ENCODE data around the gene RASGRF2.

Gene RASGRF2

GRCh38 chr5:81212211-81212751, 252.1 kb downstream of the RASGRF2 start:
- no peak for FAIRE-seq

DNA sequence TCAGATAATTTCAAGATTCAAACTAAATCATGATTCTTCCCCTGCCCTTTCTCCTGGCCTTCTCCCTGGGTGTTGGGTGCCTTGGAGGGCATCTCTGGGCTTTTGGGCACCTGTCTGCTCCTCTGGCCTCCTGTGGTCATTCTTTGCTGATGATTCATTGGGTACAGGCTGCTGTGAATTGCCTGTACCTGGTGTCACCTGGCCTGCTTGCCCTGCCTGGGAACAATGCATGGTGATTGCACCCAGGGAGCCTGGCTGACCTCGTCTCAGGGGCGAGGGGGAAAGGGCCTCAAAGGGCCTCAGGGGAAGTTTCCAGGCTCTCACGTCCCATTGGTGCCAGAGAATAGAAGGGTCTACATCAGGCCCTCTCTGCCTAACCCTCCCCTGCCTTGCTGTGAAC, 252.9 kb downstream of the RASGRF2 start:
- no peak for FAIRE-seq

- no peak for FAIRE-seq
Measured at GRCh38 chr5:81214848-81215247, 254.7 kb downstream of the RASGRF2 start.

DNA sequence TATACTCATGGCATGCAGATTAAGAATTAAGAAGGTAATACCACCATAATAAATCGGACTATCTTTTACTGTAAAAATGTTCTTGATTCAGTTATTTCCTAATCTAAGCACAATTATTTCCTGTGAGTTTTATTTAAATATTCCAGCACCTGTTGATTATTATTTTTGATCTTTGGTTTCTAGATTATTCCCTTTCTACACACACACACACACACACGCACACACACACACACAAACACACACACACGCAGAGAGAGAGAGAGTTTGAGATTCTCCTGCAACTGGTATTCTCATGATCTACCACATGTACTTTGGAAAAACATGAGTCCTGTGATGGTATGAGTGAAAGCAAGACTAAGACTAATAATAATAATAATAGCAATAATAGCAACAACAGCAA, 256.0 kb downstream of the RASGRF2 start:
- no peak for FAIRE-seq

- FAIRE-seq = no peak
Measured at GRCh38 chr5:81219389-81219788, 259.2 kb downstream of the RASGRF2 start.

DNA sequence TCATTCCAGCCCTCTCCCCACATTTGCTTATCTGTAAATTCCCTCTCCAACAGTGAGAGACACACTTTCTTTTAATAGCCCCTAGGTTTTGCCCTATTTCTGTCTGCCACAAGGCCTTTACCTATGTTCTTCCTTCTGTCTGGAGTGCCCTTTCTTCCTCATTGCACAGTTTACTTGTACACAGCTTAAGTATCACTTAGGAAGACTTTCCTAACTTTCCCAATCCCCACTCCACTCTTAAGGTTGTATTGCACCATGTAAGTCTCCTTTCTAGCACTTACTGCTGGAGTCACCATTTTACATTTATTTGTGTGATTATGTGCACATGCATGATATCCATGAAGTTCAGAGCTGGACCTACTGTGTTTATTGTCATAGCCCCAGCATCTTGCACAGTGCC, 262.1 kb downstream of the RASGRF2 start:
- FAIRE-seq = no peak

- FAIRE-seq = no peak
Measured at GRCh38 chr5:81225463-81225862, 265.3 kb downstream of the RASGRF2 start.

DNA sequence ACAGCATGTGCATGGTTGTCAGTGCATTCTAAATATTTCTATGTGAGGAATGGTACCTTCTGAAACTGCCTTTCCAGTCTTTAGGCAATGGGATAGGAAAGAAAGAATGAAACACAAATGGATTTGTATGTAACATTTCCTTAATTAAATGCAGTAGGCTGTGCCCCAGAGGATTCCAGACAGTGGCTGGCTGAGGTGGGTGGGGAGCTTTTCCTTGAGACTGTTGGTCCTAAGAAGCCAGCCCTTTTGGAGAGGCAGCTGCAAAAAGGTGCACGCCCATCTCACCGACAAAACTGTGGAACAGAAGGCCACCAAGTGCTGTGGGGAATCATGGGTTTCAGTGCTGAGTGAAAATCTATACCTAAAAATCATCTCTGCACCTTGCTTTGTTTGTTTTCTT, 266.1 kb downstream of the RASGRF2 start:
- no peak for FAIRE-seq

- FAIRE-seq = no peak
Measured at GRCh38 chr5:81226949-81227348, 266.8 kb downstream of the RASGRF2 start.

GRCh38 chr5:81228084-81228483, 267.9 kb downstream of the RASGRF2 start:
- no peak for FAIRE-seq

GRCh38 chr5:81230416-81230815, 270.3 kb downstream of the RASGRF2 start:
- FAIRE-seq = no peak

DNA sequence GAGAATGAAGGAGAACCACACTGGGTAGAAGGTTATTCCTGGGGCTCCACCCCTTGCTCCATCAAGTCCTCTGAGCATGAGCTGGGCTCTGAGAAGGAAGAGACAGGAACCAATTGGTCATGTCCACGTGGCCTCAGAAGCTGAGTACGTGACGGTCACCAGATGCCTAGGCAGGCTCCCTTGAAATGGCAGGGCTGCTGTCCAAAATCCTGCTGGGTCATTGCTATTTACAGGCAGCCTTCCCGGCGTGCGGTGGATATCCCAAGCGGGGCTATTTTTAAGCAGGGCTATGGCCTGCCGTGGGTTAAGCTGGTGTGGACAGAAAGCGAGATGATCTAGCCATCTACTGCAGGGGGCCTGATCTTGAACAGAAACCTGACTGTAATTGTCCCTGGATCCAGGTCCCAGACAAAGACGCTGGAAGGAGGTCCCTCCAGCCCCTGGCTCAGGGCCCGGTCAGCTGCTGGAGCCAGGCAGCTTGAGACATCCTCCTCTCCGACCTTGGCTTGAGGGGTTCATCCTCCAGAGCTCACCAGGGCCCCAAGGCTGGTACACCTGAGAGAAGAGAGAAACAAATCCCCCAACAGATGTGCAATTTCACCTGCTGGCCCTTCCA, 272.4 kb downstream of the RASGRF2 start:
- FAIRE-seq = no peak

DNA sequence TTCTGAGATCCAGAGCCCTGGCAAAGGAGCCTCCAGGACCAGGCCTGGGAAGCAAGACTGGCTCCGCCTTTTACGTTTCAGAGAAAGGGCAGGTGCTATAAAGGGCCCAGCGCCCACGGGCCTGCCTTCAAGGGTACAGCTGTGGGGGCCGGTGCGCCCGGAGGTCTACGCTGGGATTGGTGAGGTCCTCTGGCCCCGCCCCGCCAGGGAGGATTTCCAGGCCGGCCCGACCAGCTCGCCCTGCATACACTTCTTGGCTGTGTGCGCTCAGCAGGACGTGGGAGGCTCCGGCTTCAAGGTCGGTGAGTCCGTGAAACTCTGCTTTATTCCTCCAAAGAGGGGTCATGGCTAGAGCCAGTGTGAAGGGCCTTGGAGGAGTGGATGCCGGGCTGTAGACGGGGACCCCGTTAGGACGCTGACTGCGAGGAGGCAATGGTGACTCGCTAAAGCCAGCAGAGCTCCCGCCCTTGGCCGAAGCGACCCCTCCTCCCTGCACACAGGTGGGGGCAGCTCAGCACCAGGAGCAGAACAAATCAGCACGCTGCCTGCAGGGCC, 273.0 kb downstream of the RASGRF2 start, which contains the start of gene CKMT2:
CKMT2 (plus strand) TSS at position 243 of the 555 bp plus-strand sequence. CDS start 17,811 bp downstream, outside the sequence.
- FAIRE-seq = no peak

GRCh38 chr5:81234299-81234698, 274.1 kb downstream of the RASGRF2 start:
- no peak for FAIRE-seq

DNA sequence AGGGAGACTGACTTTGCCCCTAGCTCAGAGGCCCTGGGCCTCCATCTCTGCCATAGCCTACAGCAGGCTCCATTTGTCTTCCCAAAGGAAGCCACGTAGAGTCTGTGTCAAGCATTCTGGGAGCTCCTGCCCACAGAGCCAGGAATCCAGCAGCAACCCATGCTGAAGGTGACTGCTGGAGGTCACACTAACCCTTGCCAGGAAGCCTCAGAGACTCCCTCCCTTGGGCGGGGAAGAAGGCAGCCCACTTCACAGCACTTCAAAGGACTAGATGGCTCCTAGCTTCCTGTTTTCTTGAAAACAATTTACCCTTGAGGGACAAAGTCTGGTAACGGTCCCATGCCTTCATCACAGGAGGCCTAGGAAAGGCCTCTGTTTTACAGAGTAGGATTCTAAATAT, 274.6 kb downstream of the RASGRF2 start:
- FAIRE-seq = no peak

DNA sequence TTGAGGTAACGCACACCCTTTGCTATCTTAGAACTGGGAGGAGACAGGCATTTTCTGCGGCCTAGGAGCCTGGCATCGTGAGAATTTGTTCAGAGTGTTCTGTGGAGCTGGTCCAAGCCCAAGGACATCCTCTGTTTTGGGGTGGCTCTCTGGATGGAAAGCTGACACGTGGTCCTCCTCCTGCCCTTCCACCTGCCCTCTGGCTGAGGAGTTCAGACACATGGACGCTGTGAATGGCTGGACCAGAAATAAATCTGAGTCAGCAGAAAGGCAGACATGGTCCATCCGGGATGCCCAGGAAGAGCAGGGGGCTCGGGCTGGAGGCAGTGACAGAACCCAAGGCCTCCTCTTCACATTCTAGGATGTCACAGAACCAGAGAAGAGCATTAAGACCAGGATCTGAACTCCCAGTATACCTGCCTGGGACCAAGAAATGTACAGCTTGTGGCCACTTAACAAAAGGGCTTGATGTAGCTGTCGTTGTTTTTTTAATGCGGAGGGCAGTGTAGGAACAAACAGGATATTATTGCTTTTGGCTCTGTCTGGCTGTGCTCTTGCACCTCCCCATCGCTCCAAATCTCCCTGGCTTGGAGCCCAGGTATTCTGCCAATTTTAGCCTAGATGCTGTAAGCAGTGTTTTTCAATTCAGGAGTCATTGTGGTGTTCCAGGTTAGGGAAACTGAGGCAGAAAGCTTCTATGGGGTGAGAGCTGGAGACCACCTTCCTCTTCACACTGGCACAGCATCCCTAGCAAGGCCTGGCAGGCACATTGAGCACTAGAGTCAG, 275.3 kb downstream of the RASGRF2 start:
- no peak for FAIRE-seq

DNA sequence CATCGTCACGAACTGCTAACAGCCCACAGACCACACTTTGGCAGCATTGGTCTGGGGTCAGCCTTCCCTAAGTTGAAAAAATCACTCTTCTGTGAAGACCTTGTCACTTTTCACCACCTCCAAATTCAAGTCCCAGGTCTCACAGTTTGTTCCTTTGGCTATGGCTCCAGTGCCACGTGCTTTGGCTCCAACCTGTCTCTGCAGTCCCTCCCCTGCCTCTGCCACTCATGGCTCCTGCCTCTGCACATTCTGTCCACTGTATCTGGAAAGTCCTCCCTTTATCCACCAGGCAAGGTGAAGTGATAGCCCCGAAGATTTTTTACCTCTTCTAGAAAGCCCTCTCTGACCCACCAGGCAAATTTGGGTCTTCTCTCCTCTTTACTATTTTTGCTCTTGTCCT, 278.3 kb downstream of the RASGRF2 start:
- no peak for FAIRE-seq

DNA sequence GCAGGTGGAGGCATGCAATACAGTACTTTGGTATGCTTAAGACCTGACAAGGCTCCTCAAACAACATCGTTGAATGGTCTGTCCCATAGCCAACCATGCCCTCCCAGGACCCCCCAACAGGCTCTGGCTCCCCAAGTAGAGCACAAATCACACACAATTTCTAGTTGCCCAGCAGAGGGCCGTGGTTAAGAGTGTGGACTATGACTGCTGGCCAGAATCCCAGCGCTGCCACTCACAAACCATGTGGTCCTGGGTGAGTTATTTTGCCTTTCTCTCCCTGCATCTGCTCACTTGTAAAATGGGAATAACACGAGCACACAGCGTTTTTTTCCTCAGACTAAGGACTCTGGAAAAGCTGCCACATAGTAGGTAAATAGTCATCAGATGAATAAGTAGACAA, 279.4 kb downstream of the RASGRF2 start:
- no peak for FAIRE-seq

DNA sequence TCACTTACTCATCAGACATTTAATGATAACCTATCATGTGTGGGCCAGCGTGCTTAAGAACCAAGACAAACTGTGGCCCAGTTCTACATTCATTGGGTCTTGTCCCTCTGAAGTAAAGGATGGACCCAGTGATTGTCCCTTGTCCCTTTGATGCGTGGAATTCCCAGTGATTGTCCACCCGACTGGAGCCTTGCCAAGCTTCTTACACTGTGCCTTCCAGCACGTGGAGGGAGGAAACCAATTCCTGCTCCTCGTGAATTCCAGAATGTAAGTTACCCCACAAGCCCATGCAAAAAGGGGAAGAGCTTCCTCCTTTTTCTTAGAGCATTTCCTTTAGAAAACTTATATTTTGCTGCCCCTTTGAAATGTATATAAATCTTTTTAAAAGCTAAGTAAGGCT, 280.8 kb downstream of the RASGRF2 start:
- FAIRE-seq = no peak

DNA sequence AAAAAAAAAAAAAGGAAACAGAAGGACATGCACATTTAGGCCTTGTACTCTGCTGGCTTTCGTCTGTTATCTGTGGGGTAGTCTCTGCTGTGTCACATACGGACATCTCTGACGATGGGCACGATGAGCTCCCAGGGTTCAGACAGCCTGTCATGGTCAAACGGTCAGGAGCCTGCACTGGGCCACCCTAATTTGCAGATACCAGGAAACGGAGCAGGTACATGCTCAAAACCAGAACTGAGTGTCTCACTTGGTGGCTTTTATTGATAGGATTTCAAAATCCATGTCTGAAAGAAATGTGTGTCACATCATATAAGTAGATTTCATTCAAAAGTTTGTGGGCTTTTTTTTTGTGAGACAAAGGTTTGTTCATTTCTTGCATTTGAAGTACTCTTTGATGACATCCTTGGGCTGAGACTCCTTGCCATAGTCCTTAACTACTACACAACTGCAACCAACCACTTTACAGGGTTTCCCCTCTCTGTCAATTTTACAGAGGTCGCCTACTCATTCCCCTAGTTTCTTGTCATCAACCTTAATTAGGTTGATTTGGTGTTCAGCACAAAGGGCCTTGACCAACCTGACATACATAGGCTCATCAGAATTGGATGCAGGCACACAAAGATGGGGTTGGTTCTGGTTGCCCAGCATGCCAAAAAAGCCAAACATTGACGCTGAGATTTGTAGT, 281.9 kb downstream of the RASGRF2 start:
- no peak for FAIRE-seq

GRCh38 chr5:81242906-81243436, 282.8 kb downstream of the RASGRF2 start:
- FAIRE-seq = no peak

DNA sequence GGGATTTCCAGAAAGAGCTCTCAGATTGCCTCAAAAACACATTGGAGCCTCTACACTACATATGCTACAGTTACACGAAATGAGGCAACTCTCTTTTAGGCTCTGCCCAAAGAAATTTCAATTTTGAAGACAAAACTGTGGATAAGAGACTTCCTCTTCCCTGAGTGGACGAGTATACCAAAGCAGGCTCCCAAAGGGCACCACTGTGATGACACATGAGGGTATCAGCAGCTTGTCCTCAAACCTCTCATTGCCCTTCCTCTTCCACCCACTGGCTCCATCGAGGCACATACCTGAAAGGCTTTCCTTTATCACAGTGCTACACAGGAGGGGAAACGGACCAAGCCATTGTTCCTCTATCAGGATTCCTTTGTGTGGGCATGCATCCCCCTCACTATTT, 284.3 kb downstream of the RASGRF2 start:
- FAIRE-seq = no peak

GRCh38 chr5:81245871-81246235, 285.7 kb downstream of the RASGRF2 start:
- peak; percentile 17 for FAIRE-seq
